Gastroesophageal sphincter (tissue), 4 donors: ENCODE data around the gene REPS1. TPM values are rescaled to one million over a fixed set of nuclear protein-coding genes. Genes with fewer than 3 reads are reported as not detected.

Experiments
- ATAC-seq: fragments of 150-250 bp; one replicate; pipeline ENCODE4 v1.9.1; 2016; ENCODE audit warnings: mild to moderate bottlenecking, moderate library complexity
- H3K27ac ChIP-seq, 4 donors: fragments of 200-600 bp; sonication (generic) in 3 of 4; 1 replicate in 3 of 4; 2 replicates in 1 of 4; pipeline ENCODE4 v1.5.1; 2016 to 2019
- H3K27me3 ChIP-seq: fragments of 200-600 bp; sonication (generic); one replicate; pipeline ENCODE4 v1.5.1; 2019
- H3K36me3 ChIP-seq, 2 donors: fragments of 200-600 bp; sonication (generic); one replicate each; pipeline ENCODE4 v1.5.1; 2019; ENCODE audit warnings: control low read depth in 1 of 2
- H3K4me1 ChIP-seq, 3 donors: fragments of 200-600 bp; sonication (generic); 1 replicate in 2 of 3; 2 replicates in 1 of 3; pipeline ENCODE4 v1.5.1; 2016 to 2019; ENCODE audit warnings: control low read depth in 2 of 3
- H3K4me3 ChIP-seq, 2 donors: fragments of 200-600 bp; sonication (generic); one replicate each; pipeline ENCODE4 v1.5.1; 2019; ENCODE audit warnings: mild to moderate bottlenecking in 1 of 2, moderate library complexity in 1 of 2
- H3K9me3 ChIP-seq, 3 donors: fragments of 200-600 bp; sonication (generic); one replicate each; pipeline ENCODE4 v1.5.1; 2017 to 2019; ENCODE audit warnings: control low read depth in 2 of 3
- EP300 ChIP-seq: sonication (generic); formaldehyde crosslinking; IDR thresholded peaks from one replicate; pipeline ENCODE4 v1.6.1; 2017; ENCODE audit warnings: antibody characterized with exemption, mild to moderate bottlenecking
- POLR2A ChIP-seq, 2 donors: fragments of 450-650 bp; IDR thresholded peaks; one replicate each; pipeline ENCODE4 v1.6.1; 2017; ENCODE audit warnings: antibody characterized with exemption in 2 of 2, mild to moderate bottlenecking in 2 of 2, moderate library complexity in 1 of 2
- POLR2AphosphoS5 ChIP-seq: sonication (generic); formaldehyde crosslinking; IDR thresholded peaks from one replicate; pipeline ENCODE4 v1.6.1; 2017; ENCODE audit warnings: antibody characterized with exemption
- WGBS, 2 donors: methylation state at CpG; one replicate each; pipeline ENCODE4 v1.1.5; 2018; ENCODE audit warnings: low coverage in 1 of 2; 5-methylcytosine and 5-hydroxymethylcytosine counted together
- total RNA-seq, 4 donors: library from RNA; depleted of rRNA; stranded (reverse); fragments of >200 nt; gene quantifications; one replicate each; pipeline ENCODE4 v1.1.0, GENCODE V29; 2016
- TF ChIP-seq, protein P1 (sequence below), 4 experiments: fragments of 200-600 bp in 2 of 4; fragments of 450-650 bp in 2 of 4; sonication (generic) in 1 of 4; IDR thresholded peaks; one replicate each; pipeline ENCODE4 v1.5.1; 2017 to 2019; ENCODE audit warnings: antibody characterized with exemption in 4 of 4, mild to moderate bottlenecking in 2 of 4, moderate library complexity in 2 of 4

REPS1 gene
- total RNA-seq, 4 donors from 2014 or later = 26.7 to 42.6 (median 29.3) TPM

GRCh38 chr6:139019722-139020121 is 31.7 kb upstream of the REPS1 start:
- WGBS, 2 donors = 94 to 100% methylated on average over 2 of the region's 2 CpGs
- Histone ChIP-seq H3K27ac (no peak overlapping the region), H3K4me1 (peaks cover 0 to 11% (median 0%) of the 10 kb centered on the region in 3 donors), H3K4me3 (no peak overlapping the region), H3K27me3 (no peaks in the 10 kb centered on the region), H3K9me3 (no peaks in the 10 kb centered on the region), H3K36me3 (no peaks in the 10 kb centered on the region)
- TF ChIP-seq EP300 (no peak), POLR2A (IDR thresholded peaks at IDR 0.05) (no peak), POLR2AphosphoS5 (no peak)
- TF ChIP-seq, protein P1, sequence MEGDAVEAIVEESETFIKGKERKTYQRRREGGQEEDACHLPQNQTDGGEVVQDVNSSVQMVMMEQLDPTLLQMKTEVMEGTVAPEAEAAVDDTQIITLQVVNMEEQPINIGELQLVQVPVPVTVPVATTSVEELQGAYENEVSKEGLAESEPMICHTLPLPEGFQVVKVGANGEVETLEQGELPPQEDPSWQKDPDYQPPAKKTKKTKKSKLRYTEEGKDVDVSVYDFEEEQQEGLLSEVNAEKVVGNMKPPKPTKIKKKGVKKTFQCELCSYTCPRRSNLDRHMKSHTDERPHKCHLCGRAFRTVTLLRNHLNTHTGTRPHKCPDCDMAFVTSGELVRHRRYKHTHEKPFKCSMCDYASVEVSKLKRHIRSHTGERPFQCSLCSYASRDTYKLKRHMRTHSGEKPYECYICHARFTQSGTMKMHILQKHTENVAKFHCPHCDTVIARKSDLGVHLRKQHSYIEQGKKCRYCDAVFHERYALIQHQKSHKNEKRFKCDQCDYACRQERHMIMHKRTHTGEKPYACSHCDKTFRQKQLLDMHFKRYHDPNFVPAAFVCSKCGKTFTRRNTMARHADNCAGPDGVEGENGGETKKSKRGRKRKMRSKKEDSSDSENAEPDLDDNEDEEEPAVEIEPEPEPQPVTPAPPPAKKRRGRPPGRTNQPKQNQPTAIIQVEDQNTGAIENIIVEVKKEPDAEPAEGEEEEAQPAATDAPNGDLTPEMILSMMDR (IDR thresholded peaks at IDR 0.05) = no peak
- ATAC-seq = no peak

- 31 to 69% methylated on average over 2 to 3 of the region's 3 CpGs for WGBS, 2 donors
- TF ChIP-seq POLR2A (IDR thresholded peaks at IDR 0.05) = no peak
- TF ChIP-seq, protein P1 (IDR thresholded peaks at IDR 0.05) = no peak
Observed at GRCh38 chr6:139017227-139017626, 29.2 kb upstream of the REPS1 start.

DNA sequence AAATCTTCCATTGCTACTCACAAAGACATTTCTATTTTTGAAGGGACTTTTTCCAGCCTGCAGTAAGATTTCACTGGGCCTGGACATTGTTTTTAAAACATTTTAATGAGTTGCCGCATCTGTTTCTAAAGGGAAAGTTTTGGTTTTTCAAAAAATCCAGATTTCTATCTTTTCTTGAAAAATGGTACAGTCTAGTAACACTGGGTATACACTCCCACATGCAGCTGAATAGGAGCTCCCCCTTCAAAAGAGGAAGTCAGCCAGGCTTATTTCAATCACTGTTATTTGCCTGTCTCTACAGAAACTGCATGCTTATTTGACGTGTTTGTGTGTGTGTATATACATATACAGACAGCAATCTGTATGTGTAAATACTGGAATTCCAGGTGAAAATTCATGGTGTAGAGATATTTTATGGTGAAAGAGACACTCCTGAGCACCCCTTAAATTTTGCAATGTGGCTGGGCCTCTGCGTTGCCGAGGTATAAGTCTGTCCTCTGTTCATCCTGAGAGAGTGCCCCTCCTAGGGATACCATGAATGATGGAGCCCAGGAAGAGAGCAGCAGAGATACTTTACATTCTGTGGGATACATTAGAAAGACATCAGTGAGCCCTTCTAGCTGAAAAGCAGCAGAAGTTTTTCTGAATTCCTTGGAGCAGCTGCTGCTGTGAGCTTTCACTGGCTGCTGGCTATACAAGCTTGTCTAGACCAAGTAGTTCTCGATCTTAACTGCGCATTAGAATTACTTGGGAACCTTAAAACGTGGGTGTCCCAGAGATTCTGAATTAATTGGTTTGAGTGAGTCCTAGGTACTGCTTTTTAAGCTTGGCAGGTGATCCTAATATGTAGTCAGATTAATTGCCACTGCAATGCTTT is 28.5 kb upstream of the REPS1 start:
- Histone ChIP-seq H3K36me3 (no peaks in the 10 kb centered on the region), H3K27me3 (peaks cover under 1% of the 10 kb centered on the region), H3K4me1 (peaks cover 0 to 11% (median 0%) of the 10 kb centered on the region in 3 donors), H3K4me3 (no peak overlapping the region), H3K27ac (peak overlapping the region in 1 of 4 donors; percentile 14), H3K9me3 (no peaks in the 10 kb centered on the region)
- TF ChIP-seq, protein P1 (IDR thresholded peaks at IDR 0.05) = no peak
- no peak for TF ChIP-seq EP300
- TF ChIP-seq POLR2A (IDR thresholded peaks at IDR 0.05) = no peak
- no peak for TF ChIP-seq POLR2AphosphoS5
- ATAC-seq = no peak
- WGBS, 2 donors = 60 to 70% methylated on average over 3 to 6 of the region's 7 CpGs

More at GRCh38 chr6:139017227-139017626, 29.2 kb upstream of the REPS1 start:
- Histone ChIP-seq H3K27me3 (no peaks in the 10 kb centered on the region), H3K4me3 (no peak overlapping the region), H3K27ac (no peak overlapping the region), H3K9me3 (no peaks in the 10 kb centered on the region), H3K36me3 (no peaks in the 10 kb centered on the region), H3K4me1 (peaks cover 0 to 11% (median 0%) of the 10 kb centered on the region in 3 donors)
- ATAC-seq = no peak

DNA sequence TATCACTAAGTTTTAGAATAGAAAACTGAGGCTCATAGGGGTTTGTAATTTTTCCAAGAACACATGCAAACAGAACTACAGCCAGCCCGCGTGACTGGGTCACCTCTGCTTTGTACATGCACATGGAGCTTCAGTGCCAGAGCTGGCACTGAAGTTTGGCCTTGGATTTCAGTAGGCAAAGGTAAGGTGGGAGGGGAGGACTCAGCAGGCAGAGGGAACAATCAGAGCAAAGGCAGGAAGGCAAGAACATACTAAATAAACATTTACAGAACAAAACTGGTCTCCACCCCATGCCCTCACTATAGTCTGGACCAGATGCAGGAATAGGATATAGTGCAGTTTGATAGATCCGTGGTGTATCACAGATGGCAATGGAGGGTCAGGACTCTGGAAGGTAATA is 26.9 kb upstream of the REPS1 start:
- 90 to 100% methylated on average over 3 of the region's 3 CpGs for WGBS, 2 donors
- H3K27ac ChIP-seq = no peak overlapping the region
- ATAC-seq = no peak
- H3K27me3 ChIP-seq = peaks cover 3% of the 10 kb centered on the region
- TF ChIP-seq, protein P1 (IDR thresholded peaks at IDR 0.05) = no peak
- no peaks in the 10 kb centered on the region for H3K36me3 ChIP-seq
- no peak overlapping the region for H3K4me3 ChIP-seq
- peaks cover 0 to 11% (median 0%) of the 10 kb centered on the region in 3 donors for H3K4me1 ChIP-seq
- no peaks in the 10 kb centered on the region for H3K9me3 ChIP-seq
